GM18868 (cell line): ENCODE measurements around the gene QSOX2.

ENCODE experiments used
- ATAC-seq: cut with Tn5 transposase; IDR thresholded peaks from one replicate; pipeline ENCODE4 v1.9.1; 2021; ENCODE audit warnings: mild to moderate bottlenecking, moderate library complexity; ENCODE audit not compliant: unreplicated experiment

Gene QSOX2

DNA sequence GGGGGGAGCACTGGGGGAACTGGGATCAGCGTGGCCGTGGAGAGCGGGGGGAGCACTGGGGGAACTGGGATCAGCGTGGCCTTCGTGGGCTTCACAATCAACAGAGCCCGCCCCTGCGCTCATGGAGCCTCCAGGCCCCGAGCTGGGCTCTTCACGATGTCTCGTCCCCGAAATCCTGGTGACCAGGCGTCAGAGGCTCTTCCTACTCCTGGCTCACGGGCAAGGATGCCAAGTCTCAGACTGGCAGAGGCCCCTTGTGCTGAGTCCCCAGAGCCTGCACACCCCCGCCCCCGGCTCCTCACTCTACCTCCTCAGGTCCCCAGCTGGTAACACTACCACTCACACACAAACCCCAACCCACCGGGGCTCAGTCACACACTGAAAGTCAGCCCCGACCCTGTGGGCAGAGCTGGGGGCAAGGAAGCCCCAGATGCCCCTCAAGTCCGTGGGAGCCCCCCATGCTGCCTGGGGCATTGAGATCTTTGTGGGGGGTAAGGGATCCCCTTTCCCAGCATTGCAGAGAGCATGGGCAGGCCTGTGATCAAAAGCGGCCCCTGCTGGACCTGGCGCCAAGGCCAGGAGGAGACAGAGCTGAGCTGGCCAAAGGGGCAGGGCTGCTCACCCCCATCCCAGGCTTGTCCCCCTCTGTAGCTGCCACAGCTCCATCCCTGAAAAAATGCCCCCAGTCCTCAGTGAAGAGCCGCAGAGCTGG lies 67.4 kb downstream of the QSOX2 start:
- ATAC-seq: no peak

GRCh38 chr9:136177224-136177623 lies 68.4 kb downstream of the QSOX2 start:
- ATAC-seq: no peak

DNA sequence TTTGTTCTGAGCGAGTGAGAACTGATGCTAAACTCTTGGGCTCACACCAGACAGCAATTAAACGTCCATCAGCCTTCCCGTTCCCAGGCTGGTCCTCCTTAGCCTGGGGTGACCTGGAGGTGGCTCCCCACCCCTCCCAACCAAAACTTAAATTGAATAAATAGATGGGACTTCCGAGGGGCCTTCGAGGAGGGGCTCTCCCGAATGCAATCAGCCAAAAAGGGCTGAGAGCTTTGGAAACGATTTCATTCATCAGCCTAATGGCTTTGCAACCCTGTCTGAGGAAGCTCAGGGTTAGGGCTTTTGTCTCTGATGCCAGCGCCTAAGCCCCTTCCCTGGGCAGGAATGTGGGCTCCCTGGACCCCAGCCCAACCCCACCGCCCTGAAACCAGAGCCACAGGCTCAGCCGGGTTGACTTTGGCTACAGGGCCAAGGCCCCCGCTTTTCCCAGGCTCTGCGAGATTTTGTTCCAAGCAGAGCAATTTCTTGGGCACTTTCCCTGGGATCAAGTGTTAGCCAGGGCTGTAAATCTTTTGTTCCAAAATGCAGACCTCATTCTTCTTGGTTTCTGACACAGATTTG lies 69.9 kb downstream of the QSOX2 start:
- ATAC-seq: no peak

DNA sequence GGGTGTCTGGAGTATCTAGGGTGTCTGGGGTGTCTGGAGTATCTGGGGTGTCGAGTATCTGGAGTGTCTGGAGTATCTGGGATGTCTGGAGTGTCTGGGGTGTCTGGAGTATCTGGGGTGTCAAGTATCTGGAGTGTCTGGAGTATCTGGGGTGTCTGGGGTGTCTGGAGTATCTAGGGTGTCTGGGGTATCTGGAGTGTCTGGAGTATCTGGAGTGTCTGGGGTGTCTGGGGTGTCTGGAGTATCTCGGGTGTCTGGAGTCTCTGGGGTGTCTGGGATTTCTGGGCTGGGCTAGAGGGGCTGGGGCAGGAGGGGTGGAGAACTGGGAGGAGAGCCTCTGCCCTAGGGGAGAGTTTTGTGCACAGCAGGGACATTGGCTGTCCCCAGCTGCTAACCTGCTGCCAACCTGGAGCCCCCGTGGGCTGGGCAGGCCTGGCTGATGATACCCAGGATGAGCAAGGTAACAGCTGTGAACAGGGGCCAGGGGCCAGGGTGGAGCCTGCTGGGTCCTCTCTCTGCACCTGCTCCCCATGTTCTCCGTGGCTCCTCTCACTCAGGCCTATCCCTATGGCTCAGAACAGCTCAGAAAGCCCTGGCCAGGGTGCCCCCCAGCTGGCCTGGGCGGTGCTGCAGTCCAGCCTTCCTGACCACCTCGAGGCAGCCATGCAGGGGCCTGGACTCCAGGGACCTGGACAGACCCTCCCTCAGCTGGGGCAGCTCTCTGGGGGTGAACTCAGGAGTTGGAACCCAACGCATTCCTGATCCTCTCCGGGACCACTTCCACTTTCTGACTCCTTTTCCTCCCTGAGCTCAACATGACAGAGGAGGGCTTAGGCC lies 70.6 kb downstream of the QSOX2 start:
- no peak for ATAC-seq

DNA sequence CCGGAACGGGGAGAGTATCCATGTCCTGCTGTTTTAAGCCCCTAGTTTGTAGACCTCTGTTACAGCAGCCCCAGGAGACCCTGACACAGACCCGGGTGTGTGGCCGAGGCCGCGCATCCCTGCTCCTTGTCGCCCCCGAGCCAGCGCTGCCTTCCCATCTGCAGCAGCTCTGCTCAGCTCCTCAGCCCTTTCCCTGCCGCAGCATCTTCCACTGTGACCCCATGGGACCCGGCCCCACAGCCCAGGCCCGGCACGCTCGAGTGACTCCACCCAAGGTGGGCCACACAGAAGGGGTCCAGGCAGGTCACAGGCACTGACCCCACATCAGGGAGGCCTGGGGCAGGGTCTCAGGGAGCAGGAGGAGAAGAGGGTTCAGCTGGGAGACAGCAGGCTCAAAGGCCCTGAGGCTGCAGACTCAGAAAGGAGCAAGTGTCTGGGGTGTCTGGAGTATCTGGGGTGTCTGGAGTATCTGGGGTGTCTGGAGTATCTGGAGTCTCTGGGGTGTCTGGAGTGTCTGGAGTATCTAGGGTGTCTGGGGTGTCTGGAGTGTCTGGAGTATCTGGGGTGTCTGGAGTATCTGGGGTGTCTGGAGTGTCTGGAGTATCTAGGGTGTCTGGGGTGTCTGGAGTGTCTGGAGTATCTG lies 71.8 kb downstream of the QSOX2 start:
- no peak for ATAC-seq

GRCh38 chr9:136172412-136173079 lies 73.1 kb downstream of the QSOX2 start:
- ATAC-seq: no peak

DNA sequence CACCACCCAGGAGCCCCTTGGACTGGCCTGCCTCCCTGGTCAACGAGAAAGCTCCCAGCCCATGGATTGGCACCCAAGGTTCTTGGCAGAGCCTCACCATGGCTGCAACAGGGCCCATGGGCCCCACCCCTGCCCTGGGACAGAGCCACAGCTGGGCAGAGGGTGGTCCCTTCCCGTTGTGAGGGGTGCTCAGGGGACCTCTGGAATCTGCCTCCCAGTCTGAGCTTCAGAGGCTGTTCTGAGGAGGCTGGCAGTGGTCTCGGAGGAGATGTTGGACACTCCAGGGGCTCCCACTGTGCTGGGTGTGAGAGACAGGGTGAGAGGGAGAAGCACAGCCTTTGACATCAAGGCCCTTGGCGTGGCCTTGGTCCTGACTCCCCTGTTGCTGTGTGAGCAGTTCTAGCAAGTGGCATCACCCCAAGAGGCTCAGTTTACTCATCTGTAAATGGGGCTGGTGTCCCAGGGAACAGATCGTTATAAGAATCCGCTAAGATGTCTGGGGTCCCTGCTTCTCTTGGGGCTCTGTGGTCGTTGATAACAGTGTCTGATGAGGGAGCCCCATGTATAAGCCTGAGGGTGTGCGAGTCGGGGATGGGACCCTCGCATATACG lies 73.7 kb downstream of the QSOX2 start:
- ATAC-seq: no peak

GRCh38 chr9:136171009-136171800 lies 74.4 kb downstream of the QSOX2 start:
- ATAC-seq: no peak

DNA sequence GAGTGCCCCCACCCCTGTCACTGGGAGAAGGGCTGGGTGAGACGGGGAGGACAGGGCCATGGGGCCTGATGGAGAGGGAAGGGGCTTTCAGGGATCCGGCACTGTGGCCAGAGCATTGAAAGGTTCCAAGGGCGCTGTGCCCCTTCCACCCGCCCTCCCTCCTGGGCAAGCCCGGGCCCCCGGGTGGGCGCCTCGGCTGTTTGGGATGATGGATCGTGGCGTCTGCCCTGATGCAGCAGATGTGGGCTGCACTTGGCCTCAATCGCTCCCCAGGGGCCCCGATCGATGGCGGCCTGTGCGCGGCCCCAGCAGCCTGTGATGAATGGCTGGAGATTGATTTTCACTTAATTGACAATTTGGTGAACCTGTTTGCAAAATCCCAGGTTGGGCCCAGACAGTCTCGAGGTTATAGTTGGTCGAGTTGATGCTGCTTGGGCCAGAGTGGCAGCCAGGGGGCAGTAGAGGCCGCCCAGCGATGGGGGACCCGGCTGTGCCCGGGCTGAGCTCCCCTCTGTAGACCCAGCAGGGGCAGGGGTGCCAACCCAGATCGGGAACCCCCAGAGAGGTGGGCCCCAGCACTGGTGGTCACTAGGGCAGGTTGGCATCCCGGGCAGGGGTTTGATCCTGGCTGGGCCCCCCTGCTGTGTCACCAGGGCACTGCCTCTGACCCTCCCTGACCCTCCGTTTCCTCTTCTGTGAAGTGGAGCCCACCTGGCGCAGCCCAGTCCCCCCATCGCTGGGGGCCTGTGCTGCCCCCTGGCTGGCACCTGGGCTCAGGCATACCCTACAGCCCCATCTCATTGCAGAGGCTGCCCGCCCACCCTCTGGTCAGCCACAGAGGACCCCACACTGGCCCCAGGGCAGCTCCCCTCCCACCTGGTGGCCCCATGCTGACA lies 75.4 kb downstream of the QSOX2 start:
- ATAC-seq: no peak

GRCh38 chr9:136169495-136169894 lies 76.1 kb downstream of the QSOX2 start:
- no peak for ATAC-seq

DNA sequence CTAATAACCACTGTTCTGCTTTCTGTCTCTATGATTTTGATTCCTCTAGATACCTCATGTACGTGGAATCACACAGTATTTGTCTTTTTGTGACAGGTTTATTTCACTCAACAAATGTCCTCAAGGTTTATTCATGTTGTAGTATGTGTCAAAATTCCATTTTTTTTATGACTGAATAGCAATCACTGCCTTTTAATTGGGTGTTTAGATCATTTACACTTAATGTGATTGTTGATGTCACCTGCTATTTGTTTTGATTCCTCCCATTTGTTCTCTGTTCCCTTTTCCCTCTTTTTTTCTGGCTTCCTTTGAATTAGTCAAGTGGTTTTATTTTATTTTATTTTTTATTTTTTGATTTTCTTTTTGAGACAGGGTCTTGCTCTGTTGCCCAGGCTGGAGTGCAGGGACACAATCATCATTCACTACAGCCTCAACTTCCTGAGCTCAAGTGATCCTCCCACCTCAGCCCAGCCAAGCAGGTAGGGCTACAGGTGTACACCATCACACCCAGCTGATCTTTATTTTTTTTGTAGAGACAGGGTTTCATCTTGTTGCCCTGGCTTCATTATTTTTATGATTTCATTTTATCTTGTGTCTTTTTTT lies 82.3 kb downstream of the QSOX2 start:
- no peak for ATAC-seq

DNA sequence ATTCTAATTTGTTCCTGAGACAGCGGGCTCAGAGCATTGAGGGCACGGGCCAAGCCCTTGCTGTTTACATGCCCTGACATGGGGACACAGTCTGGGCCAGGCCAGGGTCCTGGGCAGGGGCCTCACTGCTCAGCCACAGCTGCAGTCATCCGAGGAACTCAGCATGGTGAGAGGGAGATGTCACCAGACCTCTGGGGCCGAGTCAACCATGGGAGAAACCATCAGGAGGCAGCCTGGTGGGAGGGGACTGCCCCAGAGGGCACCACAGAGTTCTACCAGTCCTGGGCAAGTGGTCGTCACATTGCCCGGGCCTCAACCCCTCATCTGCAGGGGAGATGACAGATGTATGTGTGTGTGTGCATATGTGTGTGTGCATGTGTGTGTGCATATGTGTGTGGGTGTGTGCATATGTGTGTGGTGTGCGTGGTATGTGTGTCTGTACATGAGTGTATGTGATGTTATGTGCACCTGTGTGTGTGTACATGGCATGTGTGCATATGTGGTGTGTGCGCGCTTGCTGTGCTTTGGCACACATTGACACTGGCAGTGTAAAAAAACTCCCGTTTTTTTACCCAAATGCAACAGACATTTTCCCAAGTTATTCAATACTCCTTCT lies 84.5 kb downstream of the QSOX2 start:
- no peak for ATAC-seq

DNA sequence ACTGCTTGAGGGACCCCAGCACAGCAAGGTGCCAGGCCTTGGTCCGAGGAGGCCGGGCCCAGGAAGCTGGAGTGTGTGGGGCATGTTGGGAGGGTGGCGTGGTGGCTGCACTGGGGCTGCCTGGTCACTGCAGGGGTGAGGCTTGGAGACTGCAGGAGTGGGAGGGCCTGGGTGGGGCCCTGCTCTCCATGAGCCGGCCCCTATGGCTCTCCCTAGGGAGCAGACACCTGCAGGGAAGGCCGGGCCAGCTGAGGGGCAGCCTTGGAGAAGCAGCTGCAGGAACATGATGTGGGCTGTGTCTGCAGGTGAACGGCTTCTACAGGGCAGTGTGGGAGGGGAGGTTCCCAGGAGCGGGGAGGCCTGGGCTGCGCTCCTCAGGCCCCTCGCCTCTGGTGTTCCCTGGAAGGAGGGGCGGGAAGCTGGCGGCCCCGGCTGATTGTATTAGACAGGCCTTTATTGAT lies 85.2 kb downstream of the QSOX2 start:
- ATAC-seq: no peak

DNA sequence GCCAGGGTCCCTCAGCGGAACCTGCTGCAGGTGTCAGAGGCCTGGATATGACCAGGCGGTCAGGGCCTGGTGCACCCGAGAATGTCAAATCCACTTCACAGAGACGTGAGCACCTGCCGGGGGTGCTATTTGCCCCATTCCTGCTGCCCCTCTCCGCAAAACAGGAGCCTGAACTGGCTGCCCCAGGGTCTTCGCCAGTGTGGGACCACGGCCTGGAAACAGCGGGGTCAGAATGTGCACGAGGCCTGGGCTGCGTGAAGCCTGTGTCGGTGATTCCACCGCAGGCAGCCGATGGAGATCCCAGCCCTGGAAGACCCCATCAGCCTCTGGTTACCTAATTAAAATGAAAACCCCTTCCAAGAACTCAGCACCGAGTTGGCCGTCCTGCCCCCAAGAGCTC lies 85.8 kb downstream of the QSOX2 start:
- ATAC-seq: no peak

DNA sequence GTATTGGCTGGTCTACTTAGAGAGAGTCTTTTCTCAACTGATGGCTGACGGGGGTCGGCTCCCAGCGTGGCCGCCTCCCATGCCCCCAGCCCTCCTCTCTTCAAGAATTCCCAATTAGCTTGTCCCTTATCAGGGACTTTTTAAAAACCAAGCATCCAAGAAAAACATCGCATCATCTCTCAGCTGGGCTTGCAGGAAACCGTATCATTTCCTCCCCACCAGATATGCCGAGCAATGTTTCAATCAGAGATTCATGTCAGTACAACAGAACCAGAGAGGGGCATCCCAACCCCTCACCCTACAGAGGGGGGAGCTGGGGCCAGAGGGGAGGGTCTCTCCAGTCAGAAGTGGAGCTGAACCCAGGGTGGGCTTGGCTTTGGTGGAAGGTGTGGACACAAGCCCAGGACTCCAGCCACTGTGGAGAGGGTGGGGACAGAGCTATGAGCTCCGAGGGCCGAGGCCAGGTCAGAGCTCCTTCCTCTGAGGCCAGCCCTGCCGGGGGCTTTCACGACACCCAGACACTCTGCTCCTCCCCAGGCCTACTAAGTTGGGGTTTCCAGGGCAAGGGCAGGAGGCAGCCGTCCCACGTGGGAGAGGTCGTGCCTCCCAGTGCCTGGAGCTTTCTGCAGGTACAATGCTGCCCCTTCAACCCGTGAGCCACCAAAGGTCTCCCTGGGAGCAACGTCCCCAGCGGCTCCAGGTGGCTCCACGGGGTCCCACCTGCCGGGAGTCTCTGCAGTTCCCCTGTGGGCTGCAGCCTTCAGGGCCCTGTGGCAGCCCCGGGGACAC lies 87.9 kb downstream of the QSOX2 start:
- ATAC-seq: no peak
